ENCODE results near the gene TSHR. TPM values are rescaled to one million over a fixed set of nuclear protein-coding genes. Genes with fewer than 3 reads are reported as not detected.

Gene TSHR
- polyA plus RNA-seq, 5 donors: 0.18 to 0.48 (median 0.30) TPM

- DNase-seq: no peak
Observed at GRCh38 chr14:81178063-81178462, 222.6 kb downstream of the TSHR start.

- no peak for DNase-seq
Observed at GRCh38 chr14:81179631-81180030, 224.2 kb downstream of the TSHR start.

GRCh38 chr14:81187832-81188522 lies 232.6 kb downstream of the TSHR start:
- no peak for DNase-seq

- no peak for DNase-seq
Observed at GRCh38 chr14:81192594-81192993, 237.2 kb downstream of the TSHR start.

GRCh38 chr14:81193924-81194633 lies 238.7 kb downstream of the TSHR start:
- no peak for DNase-seq

Other genes starting within 250 kb of the TSHR start
- gene CEP128, start 13.9 kb upstream of the TSHR start, polyA plus RNA-seq (ENCODE audit: insufficient read depth in 1 of 5, insufficient read length in 5 of 5, low replicate concordance in 1 of 5): 1 to 10 TPM; 4.7 to 9.3 (median 7.7) TPM